NCI-H128 (cell line): Measurements from ENCODE around the gene PRICKLE2.

Experiments
- DNase-seq: peaks from one replicate; lab custom pipeline; 2025; ENCODE audit not compliant: unreplicated experiment; lab: John Stamatoyannopoulos, UW

Gene PRICKLE2

GRCh38 chr3:64138046-64138445, 87.2 kb downstream of the PRICKLE2 start:
- DNase-seq, result no peak

- DNase-seq, result no peak
Observed at GRCh38 chr3:64134882-64135281, 90.4 kb downstream of the PRICKLE2 start.

- DNase-seq, result no peak
Observed at GRCh38 chr3:64133987-64134386, 91.3 kb downstream of the PRICKLE2 start.

- DNase-seq, result no peak
Observed at GRCh38 chr3:64133272-64133671, 92.0 kb downstream of the PRICKLE2 start.

- DNase-seq, result no peak
Observed at GRCh38 chr3:64131725-64132469, 93.4 kb downstream of the PRICKLE2 start.

GRCh38 chr3:64130436-64130835, 94.8 kb downstream of the PRICKLE2 start:
- DNase-seq, result no peak

- no peak for DNase-seq
Observed at GRCh38 chr3:64129581-64129980, 95.7 kb downstream of the PRICKLE2 start.

GRCh38 chr3:64129106-64129505, 96.2 kb downstream of the PRICKLE2 start:
- no peak for DNase-seq

GRCh38 chr3:64125561-64125960, 99.7 kb downstream of the PRICKLE2 start:
- DNase-seq, result no peak

GRCh38 chr3:64123931-64124330, 101.3 kb downstream of the PRICKLE2 start:
- no peak for DNase-seq

- DNase-seq, result no peak
Observed at GRCh38 chr3:64122476-64122875, 102.8 kb downstream of the PRICKLE2 start.

- DNase-seq, result no peak
Observed at GRCh38 chr3:64121750-64122311, 103.4 kb downstream of the PRICKLE2 start.

- DNase-seq, result no peak
Observed at GRCh38 chr3:64120876-64121275, 104.4 kb downstream of the PRICKLE2 start.

GRCh38 chr3:64117483-64117882, 107.8 kb downstream of the PRICKLE2 start:
- no peak for DNase-seq

- no peak for DNase-seq
Observed at GRCh38 chr3:64114651-64115050, 110.6 kb downstream of the PRICKLE2 start.

GRCh38 chr3:64111872-64112271, 113.4 kb downstream of the PRICKLE2 start:
- DNase-seq, result no peak

GRCh38 chr3:64111083-64111482, 114.2 kb downstream of the PRICKLE2 start:
- DNase-seq, result no peak

- DNase-seq, result no peak
Observed at GRCh38 chr3:64110071-64110470, 115.2 kb downstream of the PRICKLE2 start.

- no peak for DNase-seq
Observed at GRCh38 chr3:64109438-64109837, 115.8 kb downstream of the PRICKLE2 start.

- no peak for DNase-seq
Observed at GRCh38 chr3:64108784-64109317, 116.4 kb downstream of the PRICKLE2 start.

- DNase-seq, result no peak
Observed at GRCh38 chr3:64108231-64108630, 117.0 kb downstream of the PRICKLE2 start.

- DNase-seq, result no peak
Observed at GRCh38 chr3:64107190-64107589, 118.1 kb downstream of the PRICKLE2 start.

GRCh38 chr3:64105816-64106215, 119.5 kb downstream of the PRICKLE2 start:
- no peak for DNase-seq
